Karpas-422 (cell line): ENCODE results near the gene PRSS35. TPM values are rescaled to one million over a fixed set of nuclear protein-coding genes. Genes with fewer than 3 reads are reported as not detected.
"Not testable (repeated sequence)": the region's sequence is repeated elsewhere in the genome, so short reads cannot be mapped to it uniquely, and the experiment has no call there.

ENCODE experiments used
- DNase-seq: peaks from one replicate; pipeline ENCODE4 v3.0.0-alpha.2; 2015
- H2AFZ ChIP-seq: fragments of 200-600 bp; sonication (generic); 2 replicates; pipeline ENCODE4 v1.6.1; 2014; ENCODE audit warnings: antibody characterized with exemption, low read length, mixed read lengths
- H3K27ac ChIP-seq: fragments of 200-600 bp; sonication (generic); 2 replicates; pipeline ENCODE4 v1.5.1; 2014; ENCODE audit warnings: mild to moderate bottlenecking, low read length, moderate library complexity
- H3K27me3 ChIP-seq: fragments of 200-600 bp; sonication (generic); 2 replicates; pipeline ENCODE4 v1.6.1; 2014; ENCODE audit warnings: low read length, mixed read lengths
- H3K36me3 ChIP-seq: fragments of 200-600 bp; sonication (generic); 2 replicates; pipeline ENCODE4 v1.6.1; 2014; ENCODE audit warnings: low read length, mixed read lengths; ENCODE audit not compliant: insufficient read depth
- H3K4me1 ChIP-seq: fragments of 200-600 bp; sonication (generic); 2 replicates; pipeline ENCODE4 v1.6.1; 2014; ENCODE audit warnings: mild to moderate bottlenecking, low read length, mixed read lengths
- H3K4me2 ChIP-seq: fragments of 200-600 bp; sonication (generic); 2 replicates; pipeline ENCODE4 v1.6.1; 2014; ENCODE audit warnings: low read length, low read depth, mild to moderate bottlenecking; ENCODE audit not compliant: poor library complexity, severe bottlenecking
- H3K4me3 ChIP-seq: fragments of 200-600 bp; sonication (generic); 2 replicates; pipeline ENCODE4 v1.5.1; 2014; ENCODE audit warnings: mild to moderate bottlenecking, antibody characterized with exemption, low read length, mixed read lengths
- H3K79me2 ChIP-seq: fragments of 200-600 bp; sonication (generic); 2 replicates; pipeline ENCODE4 v1.6.1; 2014; ENCODE audit warnings: mild to moderate bottlenecking, low read length, mixed read lengths
- H3K9ac ChIP-seq: fragments of 200-600 bp; sonication (generic); 2 replicates; pipeline ENCODE4 v1.6.0; 2014; ENCODE audit warnings: low read length
- H3K9me2 ChIP-seq: fragments of 200-600 bp; sonication (generic), shearing (Covaris generic); replicated peaks from 2 replicates; pipeline ENCODE4 v1.6.0; 2014; ENCODE audit warnings: mild to moderate bottlenecking, low read length, moderate library complexity; ENCODE audit not compliant: insufficient read depth
- H3K9me3 ChIP-seq: fragments of 300-700, 200-600 bp; sonication (generic); 2 replicates; pipeline ENCODE4 v1.6.1; 2014; ENCODE audit warnings: low read length, mixed read lengths
- H4K20me1 ChIP-seq: fragments of 200-600 bp; sonication (generic); 2 replicates; pipeline ENCODE4 v1.6.1; 2014; ENCODE audit warnings: mild to moderate bottlenecking, antibody characterized with exemption, low read length, low read depth; ENCODE audit not compliant: insufficient read depth
- total RNA-seq: library from RNA; depleted of rRNA; stranded (reverse); fragments of >200 nt; shearing (Covaris generic); gene quantifications from 2 replicates; pipeline ENCODE4 v1.2.3, GENCODE V29; 2014; ENCODE audit warnings: low replicate concordance

PRSS35 gene
- total RNA-seq, 1 experiment from 2014 or later, result not detected

GRCh38 chr6:83536647-83537589 lies 24.6 kb downstream of the PRSS35 start:
- Histone ChIP-seq H3K36me3 (no peaks in the 10 kb centered on the region), H2AFZ (no peak overlapping the region), H3K9me2 (no peaks in the 10 kb centered on the region), H4K20me1 (no peaks in the 10 kb centered on the region), H3K4me1 (no peaks in the 10 kb centered on the region), H3K9me3 (no peaks in the 10 kb centered on the region), H3K4me2 (no peak overlapping the region), H3K4me3 (no peak overlapping the region), H3K79me2 (no peaks in the 10 kb centered on the region), H3K27me3 (no peaks in the 10 kb centered on the region), H3K27ac (no peak overlapping the region), H3K9ac (no peak overlapping the region)
- no peak for DNase-seq

- DNase-seq, result no peak
Measured at GRCh38 chr6:83539678-83540077, 27.3 kb downstream of the PRSS35 start.

GRCh38 chr6:83546636-83547035 lies 34.3 kb downstream of the PRSS35 start:
- no peaks in the 10 kb centered on the region for H3K9me2 ChIP-seq
- H3K9ac ChIP-seq, result no peak overlapping the region
- no peak overlapping the region for H2AFZ ChIP-seq
- no peak for DNase-seq
- H3K36me3 ChIP-seq, result no peaks in the 10 kb centered on the region
- H3K27ac ChIP-seq, result no peak overlapping the region
- H3K4me1 ChIP-seq, result no peaks in the 10 kb centered on the region
- no peak overlapping the region for H3K4me3 ChIP-seq
- no peaks in the 10 kb centered on the region for H3K79me2 ChIP-seq
- H3K9me3 ChIP-seq, result no peaks in the 10 kb centered on the region
- no peaks in the 10 kb centered on the region for H3K27me3 ChIP-seq
- no peaks in the 10 kb centered on the region for H4K20me1 ChIP-seq
- H3K4me2 ChIP-seq, result no peak overlapping the region

More at GRCh38 chr6:83539678-83540077, 27.3 kb downstream of the PRSS35 start:
- H3K27ac ChIP-seq, result no peak overlapping the region
- H2AFZ ChIP-seq, result no peak overlapping the region
- no peaks in the 10 kb centered on the region for H3K27me3 ChIP-seq
- no peaks in the 10 kb centered on the region for H3K4me1 ChIP-seq
- no peaks in the 10 kb centered on the region for H4K20me1 ChIP-seq
- no peaks in the 10 kb centered on the region for H3K9me2 ChIP-seq
- H3K4me3 ChIP-seq, result no peak overlapping the region
- no peaks in the 10 kb centered on the region for H3K36me3 ChIP-seq
- no peak overlapping the region for H3K4me2 ChIP-seq
- no peak overlapping the region for H3K9ac ChIP-seq
- H3K79me2 ChIP-seq, result no peaks in the 10 kb centered on the region
- H3K9me3 ChIP-seq, result no peaks in the 10 kb centered on the region

GRCh38 chr6:83550482-83550881 lies 38.1 kb downstream of the PRSS35 start:
- H3K4me1 ChIP-seq, H3K4me3 ChIP-seq, H2AFZ ChIP-seq, H4K20me1 ChIP-seq, H3K4me2 ChIP-seq, DNase-seq, H3K27ac ChIP-seq, H3K9ac ChIP-seq, H3K9me2 ChIP-seq, H3K27me3 ChIP-seq, H3K36me3 ChIP-seq, H3K9me3 ChIP-seq, H3K79me2 ChIP-seq: not testable (repeated sequence)

GRCh38 chr6:83551748-83552147 lies 39.4 kb downstream of the PRSS35 start:
- DNase-seq, H3K36me3 ChIP-seq, H2AFZ ChIP-seq, H3K4me3 ChIP-seq, H3K79me2 ChIP-seq, H3K27me3 ChIP-seq, H3K27ac ChIP-seq, H3K9ac ChIP-seq, H4K20me1 ChIP-seq, H3K9me3 ChIP-seq, H3K9me2 ChIP-seq, H3K4me1 ChIP-seq, H3K4me2 ChIP-seq: not testable (repeated sequence)

- no peaks in the 10 kb centered on the region for H3K36me3 ChIP-seq
- H2AFZ ChIP-seq, result no peak overlapping the region
- no peaks in the 10 kb centered on the region for H3K9me3 ChIP-seq
- DNase-seq, result no peak
- no peak overlapping the region for H3K4me2 ChIP-seq
- no peaks in the 10 kb centered on the region for H3K4me1 ChIP-seq
- no peak overlapping the region for H3K4me3 ChIP-seq
- no peaks in the 10 kb centered on the region for H3K79me2 ChIP-seq
- H3K27ac ChIP-seq, result no peak overlapping the region
- no peaks in the 10 kb centered on the region for H3K9me2 ChIP-seq
- H4K20me1 ChIP-seq, result no peaks in the 10 kb centered on the region
- no peaks in the 10 kb centered on the region for H3K27me3 ChIP-seq
- no peak overlapping the region for H3K9ac ChIP-seq
Measured at GRCh38 chr6:83556871-83557270, 44.5 kb downstream of the PRSS35 start.

GRCh38 chr6:83558975-83559374 lies 46.6 kb downstream of the PRSS35 start:
- H3K9me3 ChIP-seq, result no peaks in the 10 kb centered on the region
- H3K9me2 ChIP-seq, result no peaks in the 10 kb centered on the region
- H3K4me2 ChIP-seq, result no peak overlapping the region
- H4K20me1 ChIP-seq, result no peaks in the 10 kb centered on the region
- H3K27ac ChIP-seq, result no peak overlapping the region
- no peak for DNase-seq
- H3K9ac ChIP-seq, result no peak overlapping the region
- no peak overlapping the region for H3K4me3 ChIP-seq
- no peaks in the 10 kb centered on the region for H3K4me1 ChIP-seq
- H2AFZ ChIP-seq, result no peak overlapping the region
- H3K27me3 ChIP-seq, result no peaks in the 10 kb centered on the region
- no peaks in the 10 kb centered on the region for H3K36me3 ChIP-seq
- no peaks in the 10 kb centered on the region for H3K79me2 ChIP-seq

GRCh38 chr6:83571663-83572185 lies 59.4 kb downstream of the PRSS35 start:
- not testable (repeated sequence) for H2AFZ ChIP-seq, H3K4me2 ChIP-seq, H3K27me3 ChIP-seq, H4K20me1 ChIP-seq, H3K36me3 ChIP-seq, DNase-seq, H3K79me2 ChIP-seq, H3K9me2 ChIP-seq, H3K4me1 ChIP-seq, H3K9me3 ChIP-seq, H3K4me3 ChIP-seq, H3K9ac ChIP-seq, H3K27ac ChIP-seq
